ENCODE data around the gene PLXNC1. TPM values are rescaled to one million over a fixed set of nuclear protein-coding genes. Genes with fewer than 3 reads are reported as not detected.

The PLXNC1 gene
- total and polyA plus RNA-seq, 9 of the 15 experiments (the other 6 are each of a cell fraction or from before 2014, with no cell fraction given): 0.08 to 0.87 (median 0.28) TPM

- TF ChIP-seq UBTF (IDR thresholded peaks at IDR 0.05; ENCODE audit: borderline replicate concordance in 1 of 2, low read depth in 2 of 2, low read length in 2 of 2) (no peak), E2F6 (IDR thresholded peaks at IDR 0.05; ENCODE audit: borderline replicate concordance in 1 of 2, extremely low read depth in 1 of 2, insufficient read depth in 1 of 2, insufficient read length in 1 of 2, low read depth in 1 of 2, low read length in 1 of 2, poor library complexity in 1 of 2, severe bottlenecking in 1 of 2) (peak in 1 of 2 experiments; percentile 54), MGA (IDR thresholded peaks at IDR 0.05) (peak; percentile 54), L3MBTL2 (IDR thresholded peaks at IDR 0.05) (peak; percentile 84), DMBX1 (CRISPR knock-in tag; IDR thresholded peaks at IDR 0.05; ENCODE audit: borderline replicate concordance) (peak; percentile 21; the same call in 1 of the 2 replicates), MCM3 (IDR thresholded peaks at IDR 0.05) (no peak)
These were observed 115.7 kb downstream of the PLXNC1 start (continued) for GRCh38 chr12:94263905-94264561.

Data from K562 (cell line).